ENCODE measurements around the gene USP2. TPM values are rescaled to one million over a fixed set of nuclear protein-coding genes. Genes with fewer than 3 reads are reported as not detected.

The USP2 gene
- polyA plus RNA-seq, 1 donor (not counting 4 experiments of a cell fraction or from before 2014, with no cell fraction given) = 0.35 TPM

DNA sequence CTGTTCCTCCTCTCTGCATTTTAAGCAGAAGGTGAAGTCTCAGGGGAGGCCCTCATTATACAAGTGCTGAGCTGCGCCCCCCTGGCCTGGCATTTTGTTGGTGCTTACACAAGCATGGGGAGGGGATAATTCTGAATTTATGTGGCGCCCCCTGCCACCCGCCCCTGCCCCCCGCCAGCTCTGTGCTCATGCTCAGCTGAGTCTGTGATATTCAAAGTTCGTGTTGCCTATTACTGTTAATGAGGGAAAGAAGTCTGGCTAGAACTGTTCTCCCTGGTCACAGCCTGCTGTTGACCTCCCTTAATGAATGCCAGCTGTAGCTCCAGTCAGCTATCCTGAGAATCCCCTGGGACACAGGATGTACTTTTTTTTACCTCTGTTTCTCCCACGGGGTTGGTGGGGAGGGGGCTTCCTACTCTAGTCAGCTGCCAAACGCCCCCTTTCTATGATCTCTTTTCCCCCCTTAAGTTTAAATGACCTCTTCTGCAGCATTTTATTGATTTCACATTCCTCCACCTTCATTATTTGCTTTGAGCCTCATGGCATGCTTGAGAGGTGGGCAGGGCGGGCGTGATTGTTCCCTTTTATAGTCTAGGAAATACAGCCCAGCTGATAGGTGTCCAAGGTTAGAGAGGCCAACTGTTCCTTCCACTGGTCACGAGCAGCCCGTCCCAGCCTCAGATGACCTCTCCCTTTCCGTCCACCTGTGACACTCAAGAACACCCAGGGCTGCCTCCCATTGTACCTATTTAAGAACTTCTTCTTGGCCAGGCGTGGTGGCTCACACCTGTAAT is 12.2 kb downstream of the USP2 start:
- Histone ChIP-seq H3K36me3 (ENCODE audit: control insufficient read depth in 2 of 2, extremely low read depth in 1 of 2, insufficient read depth in 2 of 2, low read length in 2 of 2) (no peaks in the 10 kb centered on the region), H3K4me2 (ENCODE audit: control insufficient read depth, extremely low read depth, insufficient read depth, low read depth, low read length) (no peak overlapping the region), H3K4me1 (ENCODE audit: control insufficient read depth, extremely low read depth, insufficient read depth, low read length) (peaks cover 8% of the 10 kb centered on the region), H3K27me3 (ENCODE audit: control insufficient read depth, extremely low read depth, insufficient read depth, low read length) (peaks cover 18% of the 10 kb centered on the region), H3K27ac (ENCODE audit: control insufficient read depth, insufficient read depth, low read length) (no peak overlapping the region), H3K9me1 (ENCODE audit: control insufficient read depth, extremely low read depth, insufficient read depth, low read length) (no peaks in the 10 kb centered on the region), H3K4me3 (ENCODE audit: control insufficient read depth in 2 of 3, extremely low read depth in 1 of 3, insufficient read depth in 2 of 3, low read depth in 1 of 3, low read length in 3 of 3) (no peak overlapping the region), H2AFZ (ENCODE audit: control insufficient read depth, low read length) (no peak overlapping the region), H3K79me2 (ENCODE audit: control insufficient read depth, insufficient read depth, low read length) (no peaks in the 10 kb centered on the region), H3K9me3 (ENCODE audit: control insufficient read depth, low read depth, low read length) (no peaks in the 10 kb centered on the region), H3K9ac (ENCODE audit: control insufficient read depth, extremely low read depth, insufficient read depth, low read length) (no peak overlapping the region), H4K20me1 (ENCODE audit: control insufficient read depth, extremely low read depth, insufficient read depth, low read length) (no peaks in the 10 kb centered on the region)
- dilution Hi-C loops (cut with MboI; ENCODE audit: extremely low pct_ligation_motif_present, low sequenced_read_pairs) = no loop called here
- FAIRE-seq (no peak), DNase-seq (ENCODE audit: low read depth, low spot score) (no peak)
- no peak for TF ChIP-seq EZH2 (IDR thresholded peaks at IDR 0.05; ENCODE audit: low read length)
- TF ChIP-seq, protein P1, sequence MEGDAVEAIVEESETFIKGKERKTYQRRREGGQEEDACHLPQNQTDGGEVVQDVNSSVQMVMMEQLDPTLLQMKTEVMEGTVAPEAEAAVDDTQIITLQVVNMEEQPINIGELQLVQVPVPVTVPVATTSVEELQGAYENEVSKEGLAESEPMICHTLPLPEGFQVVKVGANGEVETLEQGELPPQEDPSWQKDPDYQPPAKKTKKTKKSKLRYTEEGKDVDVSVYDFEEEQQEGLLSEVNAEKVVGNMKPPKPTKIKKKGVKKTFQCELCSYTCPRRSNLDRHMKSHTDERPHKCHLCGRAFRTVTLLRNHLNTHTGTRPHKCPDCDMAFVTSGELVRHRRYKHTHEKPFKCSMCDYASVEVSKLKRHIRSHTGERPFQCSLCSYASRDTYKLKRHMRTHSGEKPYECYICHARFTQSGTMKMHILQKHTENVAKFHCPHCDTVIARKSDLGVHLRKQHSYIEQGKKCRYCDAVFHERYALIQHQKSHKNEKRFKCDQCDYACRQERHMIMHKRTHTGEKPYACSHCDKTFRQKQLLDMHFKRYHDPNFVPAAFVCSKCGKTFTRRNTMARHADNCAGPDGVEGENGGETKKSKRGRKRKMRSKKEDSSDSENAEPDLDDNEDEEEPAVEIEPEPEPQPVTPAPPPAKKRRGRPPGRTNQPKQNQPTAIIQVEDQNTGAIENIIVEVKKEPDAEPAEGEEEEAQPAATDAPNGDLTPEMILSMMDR (optimal IDR thresholded peaks at IDR 0.05 in 1 of 3, IDR thresholded peaks at IDR 0.05 in 1 of 3, conservative IDR thresholded peaks at IDR 0.05 in 1 of 3; ENCODE audit: extremely low read depth in 1 of 3, insufficient read depth in 2 of 3, low read length in 3 of 3) = no peak

DNA sequence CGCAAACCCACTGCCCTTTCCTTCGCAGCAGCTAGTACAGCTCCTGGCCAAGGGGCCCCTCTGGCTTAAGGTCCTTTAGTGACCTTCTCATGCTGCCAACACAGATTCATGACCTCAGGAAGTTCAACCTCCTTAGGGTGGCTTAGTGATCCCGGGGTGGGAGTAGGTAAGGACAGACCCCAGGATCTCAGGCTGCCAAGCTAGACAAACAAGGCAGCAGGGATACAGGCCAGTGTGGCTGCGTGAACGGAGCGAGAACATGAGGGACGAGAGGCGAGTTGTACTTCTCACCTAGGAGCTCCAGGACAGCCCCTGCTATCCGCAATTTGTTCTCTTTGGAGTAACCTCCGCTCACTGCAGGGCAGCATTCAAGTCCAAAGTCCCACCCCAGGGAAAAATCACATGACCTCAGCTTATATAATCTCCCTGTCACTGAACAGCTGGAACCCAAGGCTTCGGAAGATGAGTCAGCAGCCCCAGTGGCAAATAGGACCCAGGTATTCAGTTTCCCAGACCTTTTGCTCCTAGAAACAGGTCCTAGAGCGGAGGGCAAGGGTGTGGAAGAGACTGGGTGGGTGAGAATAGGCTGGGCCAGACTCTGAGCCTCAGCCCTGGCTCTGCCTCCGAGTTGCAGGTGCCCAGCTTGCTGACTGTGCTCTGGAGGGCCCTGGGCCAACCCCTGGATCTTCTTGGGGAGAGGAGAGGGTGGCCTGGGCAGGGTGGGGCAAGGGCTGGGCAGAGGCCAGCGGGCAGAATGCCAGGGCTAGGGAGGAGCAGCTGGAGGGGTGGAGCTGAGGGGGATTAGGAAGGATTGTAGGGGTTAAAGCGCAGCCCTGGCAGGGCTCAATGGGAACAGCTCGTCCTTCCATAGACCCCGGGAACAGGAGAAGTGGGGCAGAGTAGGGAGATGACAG is 13.1 kb downstream of the USP2 start:
- no peak for FAIRE-seq
- Histone ChIP-seq H3K9me3 (ENCODE audit: control insufficient read depth, low read depth, low read length) (no peaks in the 10 kb centered on the region), H3K27me3 (ENCODE audit: control insufficient read depth, extremely low read depth, insufficient read depth, low read length) (peaks cover 21% of the 10 kb centered on the region), H3K4me3 (ENCODE audit: control insufficient read depth in 2 of 3, extremely low read depth in 1 of 3, insufficient read depth in 2 of 3, low read depth in 1 of 3, low read length in 3 of 3) (no peak overlapping the region), H2AFZ (ENCODE audit: control insufficient read depth, low read length) (no peak overlapping the region), H3K36me3 (ENCODE audit: control insufficient read depth in 2 of 2, extremely low read depth in 1 of 2, insufficient read depth in 2 of 2, low read length in 2 of 2) (no peaks in the 10 kb centered on the region), H3K9ac (ENCODE audit: control insufficient read depth, extremely low read depth, insufficient read depth, low read length) (no peak overlapping the region), H3K4me1 (ENCODE audit: control insufficient read depth, extremely low read depth, insufficient read depth, low read length) (peaks cover 8% of the 10 kb centered on the region), H3K9me1 (ENCODE audit: control insufficient read depth, extremely low read depth, insufficient read depth, low read length) (no peaks in the 10 kb centered on the region), H3K4me2 (ENCODE audit: control insufficient read depth, extremely low read depth, insufficient read depth, low read depth, low read length) (no peak overlapping the region), H4K20me1 (ENCODE audit: control insufficient read depth, extremely low read depth, insufficient read depth, low read length) (no peaks in the 10 kb centered on the region), H3K79me2 (ENCODE audit: control insufficient read depth, insufficient read depth, low read length) (no peaks in the 10 kb centered on the region), H3K27ac (ENCODE audit: control insufficient read depth, insufficient read depth, low read length) (no peak overlapping the region)
- TF ChIP-seq, protein P1 (optimal IDR thresholded peaks at IDR 0.05 in 1 of 3, IDR thresholded peaks at IDR 0.05 in 1 of 3, conservative IDR thresholded peaks at IDR 0.05 in 1 of 3; ENCODE audit: extremely low read depth in 1 of 3, insufficient read depth in 2 of 3, low read length in 3 of 3) = no peak
- no peak for TF ChIP-seq EZH2 (IDR thresholded peaks at IDR 0.05; ENCODE audit: low read length)
- dilution Hi-C loops (cut with MboI; ENCODE audit: extremely low pct_ligation_motif_present, low sequenced_read_pairs) = no loop called here
- DNase-seq (ENCODE audit: low read depth, low spot score) = no peak
